CD4-positive, alpha-beta T cell (primary cell): ENCODE results near the gene PIEZO1. TPM values are rescaled to one million over a fixed set of nuclear protein-coding genes. Genes with fewer than 3 reads are reported as not detected.

Source experiments
- ATAC-seq: fragments of 200-7000 bp; cut with Tn5 transposase; one replicate; pipeline ENCODE4 v1.10.0; 2022; ENCODE audit warnings: mild to moderate bottlenecking; ENCODE audit not compliant: poor library complexity
- CTCF ChIA-PET: fragments of 350-600 bp; sonication (Branson Sonifier 250); formaldehyde crosslinking; loops from one replicate; lab custom pipeline; 2021; ENCODE audit warnings: antibody characterized with exemption, inconsistent platforms; lab: Charles Lee
- POLR2A ChIA-PET: fragments of 350-600 bp; sonication (Branson Sonifier 250); formaldehyde crosslinking; loops from one replicate; lab custom pipeline; 2021; ENCODE audit warnings: antibody characterized with exemption, inconsistent platforms; lab: Charles Lee
- DNase-seq, 14 experiments: peaks; one replicate each; pipeline ENCODE4 v3.0.0-alpha.2; 2013 to 2020; ENCODE audit warnings: mixed read lengths in 2 of 14
- H3K27ac ChIP-seq, 2 donors: one replicate each; pipeline versions ENCODE4 v1.5.1 to v1.7.0; 2013; ENCODE audit warnings: low read length in 2 of 2, low read depth in 1 of 2, mild to moderate bottlenecking in 1 of 2
- H3K27me3 ChIP-seq, 2 experiments: 1 replicate in 1 of 2; 2 replicates in 1 of 2; pipeline versions ENCODE4 v1.6.1 to v1.7.0; 2013; ENCODE audit warnings: low read length in 2 of 2, control low read depth in 1 of 2, mild to moderate bottlenecking in 1 of 2, moderate library complexity in 1 of 2; ENCODE audit not compliant: insufficient read depth in 2 of 2, control insufficient read depth in 1 of 2
- H3K36me3 ChIP-seq: one replicate; pipeline ENCODE4 v1.6.1; 2013; ENCODE audit warnings: low read length, control low read depth; ENCODE audit not compliant: insufficient read depth
- H3K4me1 ChIP-seq: one replicate; pipeline ENCODE4 v1.6.1; 2013; ENCODE audit warnings: low read length, control low read depth; ENCODE audit not compliant: insufficient read depth
- H3K4me3 ChIP-seq: one replicate; pipeline ENCODE4 v1.5.1; 2013; ENCODE audit warnings: mild to moderate bottlenecking, low read length, moderate library complexity
- H3K9me3 ChIP-seq, 2 experiments: 1 replicate in 1 of 2; 2 replicates in 1 of 2; pipeline versions ENCODE4 v1.6.1 to v1.7.0; 2013; ENCODE audit warnings: low read length in 2 of 2, mild to moderate bottlenecking in 2 of 2, control low read depth in 1 of 2, moderate library complexity in 1 of 2; ENCODE audit not compliant: control insufficient read depth in 1 of 2, insufficient read depth in 1 of 2
- H3K27ac Mint-ChIP-seq: one replicate; pipeline ENCODE4 v1.8.0; 2020; ENCODE audit warnings: mixed read lengths
- H3K27me3 Mint-ChIP-seq: one replicate; pipeline ENCODE4 v1.8.0; 2021; ENCODE audit warnings: mixed read lengths
- H3K36me3 Mint-ChIP-seq: one replicate; pipeline ENCODE4 v1.8.0; 2021; ENCODE audit warnings: low read depth, mixed read lengths
- H3K4me1 Mint-ChIP-seq: one replicate; pipeline ENCODE4 v1.8.0; 2021; ENCODE audit warnings: low read depth, mixed read lengths
- H3K4me3 Mint-ChIP-seq: one replicate; pipeline ENCODE4 v1.8.0; 2020; ENCODE audit warnings: mild to moderate bottlenecking, mixed read lengths
- H3K9me3 Mint-ChIP-seq: one replicate; pipeline ENCODE4 v1.8.0; 2020; ENCODE audit warnings: mixed read lengths
- CTCF ChIP-seq: fragments of 200-600 bp; IDR thresholded peaks from one replicate; pipeline ENCODE4 v1.8.0; 2022; ENCODE audit warnings: antibody characterized with exemption, mild to moderate bottlenecking
- intact Hi-C, 2 experiments: fragments of 100-400 bp; cut with DNase I in 1 of 2; cut with micrococcal nuclease in 1 of 2; formaldehyde crosslinking; loops; one replicate each; pipeline versions ENCODE4 v1.15.1 to v1.9.0; 2023 to 2025; cut with DNase I, micrococcal nuclease
- total RNA-seq, 174 experiments: library from RNA in 2 of 174; stranded (reverse) in 2 of 174; gene quantifications; one replicate each; pipeline ENCODE4 v1.2.3 and lab custom pipeline; 2021 to 2026

Gene PIEZO1
- total RNA-seq, 2 experiments from 2014 or later = 142 to 146 TPM

DNA sequence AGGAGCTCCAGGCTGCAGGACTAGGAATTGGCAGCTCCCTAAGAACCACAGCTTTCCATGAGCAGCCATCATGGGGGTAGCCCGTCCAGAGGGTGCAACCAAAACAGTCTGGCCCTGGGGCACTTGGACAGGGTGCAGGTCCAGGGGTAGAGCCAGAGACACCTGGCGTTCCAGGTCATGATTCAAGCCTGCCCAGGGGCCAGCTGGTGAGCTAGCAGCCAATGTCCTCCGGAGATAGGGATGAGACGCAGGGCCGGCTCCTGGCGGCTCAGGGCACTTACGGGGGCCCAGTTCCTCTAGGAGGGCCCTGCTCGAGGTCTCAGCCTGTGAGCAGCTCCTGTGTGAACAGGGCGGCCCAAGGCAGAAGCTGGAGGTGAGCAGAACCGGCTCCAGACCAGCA is 22.1 kb downstream of the PIEZO1 start:
- Mint-ChIP-seq H3K4me1 (peaks cover 22% of the 10 kb centered on the region), H3K4me3 (no peak overlapping the region), H3K36me3 (peaks cover 5% of the 10 kb centered on the region), H3K27ac (no peak overlapping the region), H3K9me3 (no peaks in the 10 kb centered on the region), H3K27me3 (no peaks in the 10 kb centered on the region)
- intact Hi-C loops = no loop called here
- no peak for TF ChIP-seq CTCF
- Histone ChIP-seq H3K4me3 (no peak overlapping the region), H3K27me3 (no peaks in the 10 kb centered on the region), H3K9me3 (peaks cover 0 to 10% of the 10 kb centered on the region in 2 experiments), H3K4me1 (peaks cover 87% of the 10 kb centered on the region), H3K36me3 (peaks cover 20% of the 10 kb centered on the region), H3K27ac (no peak overlapping the region)
- no peak for DNase-seq
- ChIA-PET POLR2A (interaction anchor here (0.9 to 1.5 kb wide), 2 partner anchors 61 to 62 kb away, joined by 3 to 4 read pairs; no protein-coding TSS in a partner anchor), CTCF (no interaction called here)
- ATAC-seq = no peak

DNA sequence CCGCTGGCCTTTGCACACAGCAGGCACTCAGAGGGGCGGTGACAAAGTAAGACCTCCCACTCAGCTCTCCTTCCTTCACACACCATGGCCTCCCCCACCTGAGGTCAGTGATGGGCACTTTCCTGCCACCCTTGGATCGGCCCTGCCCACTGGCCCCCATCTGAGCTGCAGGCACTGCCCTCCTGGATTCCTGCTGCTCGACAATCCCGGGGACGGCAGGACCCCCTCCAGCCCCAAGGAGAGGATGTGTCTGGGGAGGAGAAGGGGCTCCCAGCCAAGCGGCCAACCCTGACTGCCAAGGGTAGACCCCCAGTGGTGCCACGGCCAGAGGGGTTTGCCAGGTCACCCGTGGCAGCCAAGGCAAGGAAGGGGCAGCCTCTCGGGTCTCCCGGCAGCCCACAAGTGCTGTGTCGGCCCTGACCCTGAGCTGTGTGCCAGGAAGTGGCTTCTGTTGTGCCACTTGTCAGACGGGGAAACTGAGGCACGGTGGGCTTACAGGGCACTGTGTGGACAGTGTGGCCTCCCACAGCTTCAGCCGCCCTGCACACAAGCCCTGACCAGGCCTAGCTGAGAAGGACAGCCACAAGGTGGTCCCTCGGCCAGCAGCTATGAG is 22.7 kb downstream of the PIEZO1 start:
- H3K4me3 Mint-ChIP-seq = no peak overlapping the region
- Histone ChIP-seq H3K4me1 (peaks cover 87% of the 10 kb centered on the region), H3K27ac (no peak overlapping the region), H3K36me3 (peaks cover 20% of the 10 kb centered on the region), H3K27me3 (no peaks in the 10 kb centered on the region), H3K4me3 (no peak overlapping the region), H3K9me3 (peaks cover 0 to 10% of the 10 kb centered on the region in 2 experiments)
- DNase-seq (no peak), ATAC-seq (no peak)
- no peak for TF ChIP-seq CTCF
- H3K27ac Mint-ChIP-seq = no peak overlapping the region
- POLR2A ChIA-PET = interaction anchor here (0.9 to 1.5 kb wide), 2 partner anchors 60 to 61 kb away, joined by 3 to 4 read pairs; no protein-coding TSS in a partner anchor
- CTCF ChIA-PET = no interaction called here
- H3K4me1 Mint-ChIP-seq = peaks cover 19% of the 10 kb centered on the region
- no peaks in the 10 kb centered on the region for H3K9me3 Mint-ChIP-seq
- peaks cover 5% of the 10 kb centered on the region for H3K36me3 Mint-ChIP-seq
- H3K27me3 Mint-ChIP-seq = no peaks in the 10 kb centered on the region
- intact Hi-C loops = no loop called here

GRCh38 chr16:88761830-88762229 is 23.2 kb downstream of the PIEZO1 start:
- H3K27ac ChIP-seq = no peak overlapping the region
- intact Hi-C loops = no loop called here
- no peak for TF ChIP-seq CTCF
- H3K9me3 Mint-ChIP-seq = no peaks in the 10 kb centered on the region
- peaks cover 20% of the 10 kb centered on the region for H3K36me3 ChIP-seq
- H3K9me3 ChIP-seq = peaks cover 0 to 10% of the 10 kb centered on the region in 2 experiments
- H3K4me3 ChIP-seq = no peak overlapping the region
- no peak for DNase-seq
- ChIA-PET POLR2A (no interaction called here), CTCF (no interaction called here)
- no peak for ATAC-seq
- H3K4me1 Mint-ChIP-seq = peaks cover 14% of the 10 kb centered on the region
- no peaks in the 10 kb centered on the region for H3K27me3 ChIP-seq
- no peak overlapping the region for H3K4me3 Mint-ChIP-seq
- H3K36me3 Mint-ChIP-seq = peaks cover 5% of the 10 kb centered on the region
- H3K4me1 ChIP-seq = peaks cover 86% of the 10 kb centered on the region
- no peaks in the 10 kb centered on the region for H3K27me3 Mint-ChIP-seq
- no peak overlapping the region for H3K27ac Mint-ChIP-seq
